ENCODE data around the gene BAZ1A. TPM values are rescaled to one million over a fixed set of nuclear protein-coding genes. Genes with fewer than 3 reads are reported as not detected.

Gene BAZ1A
- total and polyA plus RNA-seq, 2 of the 8 experiments (the other 6 are each of a cell fraction or from before 2014, with no cell fraction given) = 8.0 to 23.1 TPM

GRCh38 chr14:34732802-34733201 is 142.4 kb downstream of the BAZ1A start:
- Histone ChIP-seq H3K27ac (ENCODE audit: low read depth, low read length) (no peak overlapping the region), H3K4me1 (replicated peaks in 1 of 4; ENCODE audit: control insufficient read depth in 3 of 4, insufficient read depth in 4 of 4, low read length in 3 of 4) (no peaks in the 10 kb centered on the region), H3K79me2 (ENCODE audit: control insufficient read depth in 1 of 2, insufficient read depth in 2 of 2, low read length in 2 of 2) (no peaks in the 10 kb centered on the region), H3K27me3 (replicated peaks in 1 of 4; ENCODE audit: control insufficient read depth in 3 of 4, extremely low read depth in 1 of 4, insufficient read depth in 3 of 4, low read length in 3 of 4) (no peaks in the 10 kb centered on the region), H2BK15ac (ENCODE audit: low read length) (no peak overlapping the region), H4K8ac (ENCODE audit: extremely low read depth, insufficient read depth, low read length) (no peak overlapping the region), H3K9ac (replicated peaks in 1 of 4; ENCODE audit: extremely low read depth in 1 of 4, low read depth in 3 of 4, low read length in 3 of 4) (no peak overlapping the region), H3K79me1 (ENCODE audit: low read depth, low read length) (no peaks in the 10 kb centered on the region), H3K14ac (ENCODE audit: insufficient read length) (no peak overlapping the region), H2BK5ac (ENCODE audit: low read depth, low read length) (no peak overlapping the region), H2BK12ac (ENCODE audit: low read depth, low read length) (no peak overlapping the region), H3K18ac (ENCODE audit: extremely low read depth, low read length) (no peak overlapping the region), H3K4ac (replicated peaks; ENCODE audit: insufficient read length, low read depth, low read length) (no peak overlapping the region), H3K4me2 (ENCODE audit: insufficient read depth in 1 of 2, low read depth in 2 of 2, low read length in 2 of 2) (no peak overlapping the region), H4K5ac (ENCODE audit: insufficient read length, low read depth, low read length) (no peak overlapping the region), H2BK120ac (replicated peaks; ENCODE audit: low read depth, low read length) (no peak overlapping the region), H2AK5ac (ENCODE audit: low read depth, low read length) (no peak overlapping the region), H3K9me3 (ENCODE audit: insufficient read depth in 2 of 2, low read depth in 1 of 2, low read length in 1 of 2) (no peaks in the 10 kb centered on the region), H3K23me2 (ENCODE audit: low read depth, low read length) (peaks cover 4% of the 10 kb centered on the region; the same call in 1 of the 2 replicates), H3K4me3 (ENCODE audit: extremely low read depth in 1 of 4, insufficient read depth in 2 of 4, low read depth in 3 of 4, low read length in 4 of 4) (no peak overlapping the region), H3K36me3 (ENCODE audit: control insufficient read depth in 2 of 4, insufficient read depth in 4 of 4, low read length in 3 of 4) (no peaks in the 10 kb centered on the region), H3K23ac (ENCODE audit: insufficient read length) (no peak overlapping the region), H4K91ac (replicated peaks; ENCODE audit: insufficient read length, low read length) (no peak overlapping the region), H2AFZ (ENCODE audit: low read length) (no peak overlapping the region), H2BK20ac (ENCODE audit: low read length) (no peak overlapping the region), H4K20me1 (replicated peaks in 1 of 2; ENCODE audit: control insufficient read depth in 1 of 2, insufficient read depth in 2 of 2, low read length in 2 of 2) (peaks cover 0 to 5% of the 10 kb centered on the region in 2 experiments), H3K56ac (replicated peaks; ENCODE audit: insufficient read length, low read depth, low read length) (no peak overlapping the region)
- CTCF ChIA-PET (ENCODE audit: partially characterized antibody) = interaction anchor here (0.6 to 2.9 kb wide), 5 partner anchors 9 to 97 kb away, joined by 3 to 37 read pairs (median 6); no protein-coding TSS in a partner anchor
- DNase-seq (ENCODE audit: low read depth in 1 of 2, low spot score in 2 of 2) = no peak
- WGBS, 2 experiments (ENCODE audit: extremely low coverage in 1 of 2, insufficient coverage in 1 of 2, insufficient read length in 1 of 2, insufficient replicate concordance in 2 of 2, low coverage in 1 of 2, low lambda C conversion rate in 2 of 2, missing lambda C conversion rate in 1 of 2) = 84% methylated on average over 4 of the region's 4 CpGs; no CpG with 5 or more reads in 1 of the 2 experiments
- POLR2A ChIA-PET (ENCODE audit: partially characterized antibody) = interaction anchor here (0.7 to 2.6 kb wide), 5 partner anchors 10 to 250 kb away, joined by 3 to 9 read pairs (median 3); partner anchors contain the start of gene SRP54
- TF ChIP-seq GTF2F1 (IDR thresholded peaks at IDR 0.05; ENCODE audit: borderline replicate concordance, low read depth, low read length) = no peak
- TF ChIP-seq BRCA1 (IDR thresholded peaks at IDR 0.05; ENCODE audit: low read depth, low read length) = no peak
- FAIRE-seq = no peak
